ENCODE measurements around the gene MGRN1. TPM values are rescaled to one million over a fixed set of nuclear protein-coding genes. Genes with fewer than 3 reads are reported as not detected.
"Not testable (repeated sequence)": the region's sequence is repeated elsewhere in the genome, so short reads cannot be mapped to it uniquely, and the experiment has no call there.

MGRN1 gene
- total and polyA plus RNA-seq, 2 experiments from 2014 or later: 29.2 to 30.8 TPM

DNA sequence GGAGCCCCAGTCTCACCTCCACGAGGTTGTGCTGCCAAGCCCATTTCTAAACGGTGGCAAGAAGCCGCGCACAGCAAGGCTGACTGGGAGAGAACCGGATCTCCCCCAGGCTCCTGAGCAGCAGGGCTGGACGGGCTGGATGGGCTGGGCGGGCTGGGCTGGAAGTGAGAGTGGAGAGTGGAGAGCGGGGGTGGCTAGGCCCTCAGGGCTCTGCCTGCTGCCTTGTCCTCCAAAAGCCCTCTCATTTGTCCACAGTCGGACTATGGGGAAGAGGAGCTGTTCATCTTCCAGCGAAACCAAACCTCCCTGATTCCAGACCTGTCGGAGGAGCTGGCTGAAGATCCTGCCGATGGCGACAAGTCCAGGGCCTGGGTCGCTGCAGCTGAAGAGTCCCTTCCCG, 112.9 kb downstream of the MGRN1 start:
- H3K36me3 ChIP-seq (replicated peaks; ENCODE audit: insufficient read depth, low read depth): no peaks in the 10 kb centered on the region
- H3K4me1 ChIP-seq (ENCODE audit: insufficient read depth): peaks cover 5% of the 10 kb centered on the region
- no peaks in the 10 kb centered on the region for H3K27me3 ChIP-seq
- H3K9me3 ChIP-seq (ENCODE audit: low read depth): no peaks in the 10 kb centered on the region
- H3K27ac ChIP-seq: no peak overlapping the region
- TF ChIP-seq EZH2phosphoT487 (IDR thresholded peaks at IDR 0.05; ENCODE audit: low read depth, severe bottlenecking, unreplicated experiment) (no peak), EZH2 (IDR thresholded peaks at IDR 0.05; ENCODE audit: borderline replicate concordance) (no peak)
- TF ChIP-seq, protein P1, sequence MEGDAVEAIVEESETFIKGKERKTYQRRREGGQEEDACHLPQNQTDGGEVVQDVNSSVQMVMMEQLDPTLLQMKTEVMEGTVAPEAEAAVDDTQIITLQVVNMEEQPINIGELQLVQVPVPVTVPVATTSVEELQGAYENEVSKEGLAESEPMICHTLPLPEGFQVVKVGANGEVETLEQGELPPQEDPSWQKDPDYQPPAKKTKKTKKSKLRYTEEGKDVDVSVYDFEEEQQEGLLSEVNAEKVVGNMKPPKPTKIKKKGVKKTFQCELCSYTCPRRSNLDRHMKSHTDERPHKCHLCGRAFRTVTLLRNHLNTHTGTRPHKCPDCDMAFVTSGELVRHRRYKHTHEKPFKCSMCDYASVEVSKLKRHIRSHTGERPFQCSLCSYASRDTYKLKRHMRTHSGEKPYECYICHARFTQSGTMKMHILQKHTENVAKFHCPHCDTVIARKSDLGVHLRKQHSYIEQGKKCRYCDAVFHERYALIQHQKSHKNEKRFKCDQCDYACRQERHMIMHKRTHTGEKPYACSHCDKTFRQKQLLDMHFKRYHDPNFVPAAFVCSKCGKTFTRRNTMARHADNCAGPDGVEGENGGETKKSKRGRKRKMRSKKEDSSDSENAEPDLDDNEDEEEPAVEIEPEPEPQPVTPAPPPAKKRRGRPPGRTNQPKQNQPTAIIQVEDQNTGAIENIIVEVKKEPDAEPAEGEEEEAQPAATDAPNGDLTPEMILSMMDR (IDR thresholded peaks at IDR 0.05; ENCODE audit: poor library complexity): no peak
- no peak overlapping the region for H2AFZ ChIP-seq
- H3K79me2 ChIP-seq: peaks cover 10% of the 10 kb centered on the region
- no peak overlapping the region for H3K4me3 ChIP-seq
- WGBS (ENCODE audit: low lambda C conversion rate, missing lambda C conversion rate): 67% methylated on average over 14 of the region's 15 CpGs
- H3K4me2 ChIP-seq: no peak overlapping the region
- H4K20me1 ChIP-seq (ENCODE audit: insufficient read depth, poor library complexity, severe bottlenecking): no peaks in the 10 kb centered on the region
- H3K9me2 ChIP-seq (replicated peaks; ENCODE audit: insufficient read depth): no peaks in the 10 kb centered on the region
- DNase-seq (ENCODE audit: low spot score): no peak

DNA sequence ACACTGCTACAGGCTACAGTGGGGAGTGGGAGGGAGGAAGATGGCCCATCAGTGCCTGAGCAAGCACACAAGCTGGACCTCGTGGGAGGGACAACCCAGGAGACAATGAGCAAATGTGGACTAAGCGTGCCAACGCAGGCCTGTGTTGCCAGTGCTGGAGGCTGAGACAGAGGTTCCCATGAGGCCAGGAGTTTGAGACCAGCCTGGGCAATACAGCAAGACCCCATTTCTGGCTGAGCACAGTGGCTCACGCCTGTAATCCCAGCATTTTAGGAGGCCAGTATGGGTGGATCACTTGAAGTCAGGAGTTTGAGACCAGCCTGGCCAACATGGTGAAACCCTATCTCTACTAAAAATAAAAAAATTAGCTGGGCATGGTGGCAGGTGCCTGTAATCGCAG, 113.7 kb downstream of the MGRN1 start:
- not testable (repeated sequence) for H3K4me3 ChIP-seq; H3K9me3 ChIP-seq (ENCODE audit: low read depth); H4K20me1 ChIP-seq (ENCODE audit: insufficient read depth, poor library complexity, severe bottlenecking); H3K4me1 ChIP-seq (ENCODE audit: insufficient read depth); H3K36me3 ChIP-seq (replicated peaks; ENCODE audit: insufficient read depth, low read depth); H3K27me3 ChIP-seq; H3K4me2 ChIP-seq; H3K79me2 ChIP-seq; H3K27ac ChIP-seq; H2AFZ ChIP-seq; DNase-seq (ENCODE audit: low spot score); H3K9me2 ChIP-seq (replicated peaks; ENCODE audit: insufficient read depth)
- WGBS (ENCODE audit: low lambda C conversion rate, missing lambda C conversion rate): 87% methylated on average over 5 of the region's 5 CpGs

Small RNAs within 50 kb of the gene (microRNA-seq; reads per million reads assigned to microRNA genes)
- not detected for gene MIR6769A

Small RNAs within 50 kb of the gene (small RNA-seq; reads per million reads assigned to genes)
- gene MIR6769A: not detected
- gene RN7SL850P: not detected

Other genes starting within 250 kb of the MGRN1 start
- 13.9 and 18.2 TPM in 2 replicates for gene CORO7, start 208.2 kb upstream of the MGRN1 start, total RNA-seq
- gene CORO7, start 208.2 kb upstream of the MGRN1 start, polyA plus RNA-seq: 33.3 and 34.4 TPM in 2 replicates
- 55.3 and 59.2 TPM in 2 replicates for gene DNAJA3, start 199.0 kb upstream of the MGRN1 start, total RNA-seq
- gene DNAJA3, start 199.0 kb upstream of the MGRN1 start, polyA plus RNA-seq: 51.2 and 58.8 TPM in 2 replicates
- 42.7 and 47.6 TPM in 2 replicates for gene NMRAL1, start 150.2 kb upstream of the MGRN1 start, total RNA-seq
- 47.5 and 49.5 TPM in 2 replicates for gene NMRAL1, start 150.2 kb upstream of the MGRN1 start, polyA plus RNA-seq
- gene HMOX2, start 148.4 kb upstream of the MGRN1 start, total RNA-seq: 57.7 and 68.8 TPM in 2 replicates
- 108 TPM in 2 replicates for gene HMOX2, start 148.4 kb upstream of the MGRN1 start, polyA plus RNA-seq
- 19.7 and 22.0 TPM in 2 replicates for gene CDIP1, start 86.1 kb upstream of the MGRN1 start, total RNA-seq
- 29.3 and 33.3 TPM in 2 replicates for gene CDIP1, start 86.1 kb upstream of the MGRN1 start, polyA plus RNA-seq
- gene C16orf96, start 68.5 kb upstream of the MGRN1 start, total RNA-seq: 0.12 and 0.20 TPM in 2 replicates
- gene C16orf96, start 68.5 kb upstream of the MGRN1 start, polyA plus RNA-seq: 0.15 TPM in 1 of 2 replicates, not detected in the other
- gene UBALD1, start 9.9 kb upstream of the MGRN1 start, total RNA-seq: 6.1 and 9.9 TPM in 2 replicates
- 25.7 and 36.8 TPM in 2 replicates for gene UBALD1, start 9.9 kb upstream of the MGRN1 start, polyA plus RNA-seq
- 40.4 and 54.8 TPM in 2 replicates for gene NUDT16L1, start 68.7 kb downstream of the MGRN1 start, total RNA-seq
- 78.8 and 80.5 TPM in 2 replicates for gene NUDT16L1, start 68.7 kb downstream of the MGRN1 start, polyA plus RNA-seq
- 17.4 and 18.5 TPM in 2 replicates for gene ANKS3, start 109.4 kb downstream of the MGRN1 start, total RNA-seq
- gene ANKS3, start 109.4 kb downstream of the MGRN1 start, polyA plus RNA-seq: 11.7 and 14.8 TPM in 2 replicates
- 0.23 and 0.64 TPM in 2 replicates for gene DNAAF8, start 109.7 kb downstream of the MGRN1 start, total RNA-seq
- gene DNAAF8, start 109.7 kb downstream of the MGRN1 start, polyA plus RNA-seq: 1.6 and 3.3 TPM in 2 replicates
- 8.7 and 10.4 TPM in 2 replicates for gene ZNF500, start 142.3 kb downstream of the MGRN1 start, total RNA-seq
- 10.6 and 13.3 TPM in 2 replicates for gene ZNF500, start 142.3 kb downstream of the MGRN1 start, polyA plus RNA-seq
- gene SEPTIN12, start 163.5 kb downstream of the MGRN1 start, total RNA-seq: not detected in 2 replicates
- not detected in 2 replicates for gene SEPTIN12, start 163.5 kb downstream of the MGRN1 start, polyA plus RNA-seq
- not detected in 2 replicates for gene SMIM22, start 170.5 kb downstream of the MGRN1 start, total RNA-seq
- 12.3 and 15.1 TPM in 2 replicates for gene SMIM22, start 170.5 kb downstream of the MGRN1 start, polyA plus RNA-seq
- gene ROGDI, start 177.8 kb downstream of the MGRN1 start, total RNA-seq: 21.2 and 29.1 TPM in 2 replicates
- gene ROGDI, start 177.8 kb downstream of the MGRN1 start, polyA plus RNA-seq: 48.2 and 49.5 TPM in 2 replicates
- 46.5 and 49.5 TPM in 2 replicates for gene GLYR1, start 222.5 kb downstream of the MGRN1 start, total RNA-seq
- 47.2 and 56.9 TPM in 2 replicates for gene GLYR1, start 222.5 kb downstream of the MGRN1 start, polyA plus RNA-seq
- gene UBN1, start 222.7 kb downstream of the MGRN1 start, total RNA-seq: 21.4 and 28.1 TPM in 2 replicates
- gene UBN1, start 222.7 kb downstream of the MGRN1 start, polyA plus RNA-seq: 19.1 and 24.3 TPM in 2 replicates

Data from hepatocyte (in vitro differentiated cells).